Heart right ventricle (tissue), 16 donors: ENCODE data around the gene RASSF7. TPM values are rescaled to one million over a fixed set of nuclear protein-coding genes. Genes with fewer than 3 reads are reported as not detected.
A peak's percentile ranks its signal among the peaks of the same experiment; 100 is the strongest.

Experiments
- ATAC-seq, 8 donors: fragments of 200-7000 bp; cut with Tn5 transposase; one replicate each; pipeline ENCODE4 v1.9.1; 2020; ENCODE audit warnings: mild to moderate bottlenecking in 8 of 8, moderate library complexity in 8 of 8, moderate number of reproducible peaks in 1 of 8
- DNase-seq, 2 donors: peaks; one replicate each; pipeline ENCODE4 v3.0.0-alpha.2; 2020
- H3K27ac ChIP-seq, 10 donors: fragments of 200-600 bp; sonication (generic) in 2 of 10; one replicate each; pipeline versions ENCODE4 v1.5.0 to v1.8.0; 2020 to 2022; ENCODE audit warnings: mild to moderate bottlenecking in 3 of 10
- H3K27me3 ChIP-seq, 7 donors: fragments of 200-600 bp; one replicate each; pipeline ENCODE4 v1.8.0; 2021 to 2022; ENCODE audit warnings: mild to moderate bottlenecking in 2 of 7
- H3K36me3 ChIP-seq, 9 donors: fragments of 200-600 bp; sonication (generic) in 1 of 9; one replicate each; pipeline versions ENCODE4 v1.5.0 to v1.8.0; 2020 to 2022; ENCODE audit warnings: mild to moderate bottlenecking in 2 of 9
- H3K4me1 ChIP-seq, 9 donors: fragments of 200-600 bp; sonication (generic) in 1 of 9; one replicate each; pipeline versions ENCODE4 v1.5.0 to v1.8.0; 2020 to 2022; ENCODE audit warnings: mild to moderate bottlenecking in 4 of 9
- H3K4me3 ChIP-seq, 10 donors: fragments of 200-600 bp; sonication (generic) in 2 of 10; one replicate each; pipeline versions ENCODE4 v1.5.0 to v1.8.0; 2020 to 2022; ENCODE audit warnings: mild to moderate bottlenecking in 7 of 10, moderate library complexity in 2 of 10
- H3K9me3 ChIP-seq, 11 donors: fragments of 200-600 bp in 10 of 11; sonication (generic) in 2 of 11; one replicate each; pipeline versions ENCODE4 v1.5.0 to v1.8.0; 2013 to 2022; ENCODE audit warnings: mild to moderate bottlenecking in 2 of 11, control low read depth in 1 of 11, moderate library complexity in 1 of 11
- CTCF ChIP-seq, 9 donors: fragments of 200-600 bp; sonication (generic) in 2 of 9; IDR thresholded peaks; one replicate each; pipeline versions ENCODE4 v1.5.0 to v1.8.0; 2021 to 2022; ENCODE audit warnings: antibody characterized with exemption in 9 of 9, mild to moderate bottlenecking in 5 of 9, moderate library complexity in 1 of 9
- WGBS, 2 donors: extraction: QIAGEN DNeasy Blood & Tissue Kit; methylation state at CpG; one replicate each; pipeline ENCODE4 v1.1.7; 2013; ENCODE audit warnings: inconsistent platforms in 1 of 2; 5-methylcytosine and 5-hydroxymethylcytosine counted together
- intact Hi-C, 10 donors: fragments of 100-400 bp; cut with DNase I; formaldehyde crosslinking; loops; one replicate each; pipeline versions ENCODE4 v1.11.1 to v1.14.2; 2022
- polyA plus RNA-seq, 2 donors: library from polyadenylated mRNA; stranded (reverse); fragments of 200-250 nt; gene quantifications; one replicate each; pipeline ENCODE4 v1.2.3, GENCODE V29; 2013
- total RNA-seq, 10 donors: library from RNA; stranded (reverse); fragmentation: NEBNext Ultra II Directional in 3 of 10; extraction: Animal tissue kit (Norgen Biotek cat#: 25700) in 3 of 10; gene quantifications; one replicate each; pipeline versions ENCODE4 v1.2.1 to v1.2.4, GENCODE V29; 2021 to 2023
- donor health status: Arrhythmogenic right ventricular cardiomyopathy.
- donor health status: ischemic (EF 13 %, LVEDD 7.1; RV severe dilation, severe dysfunction).
- donor health status: healthy with polysubstance abuse.
- donor health status: DM: no; HTN: yes; CAD: no.
- donor health status: DM: no; HTN: no; CAD: no.
- donor health status: ischemic (EF 25% LVEDD 6.9; RV normal size, moderate dysfunction).
- donor health status: ischemic (EF 25% LVEDD 5.7; RV mildly dilated, moderate dysfunction).
- donor health status: healthy.
- donor health status: DM: yes; HTN: yes; CAD: no.
- donor health status: Ischemic cardiomyopathy.
- donor health status: ischemic (EF 35%, LVEDD 5.7; RV mildly dilated, moderate dysfunction).
- donor health status: nonischemic (EF 11% LVEDD 7.7; RV severe dilation, severe dysfunction).
- donor health status: DM: yes; HTN: yes; CAD: no.
- donor health status: PGD.
- donor health status: ischemic (EF 29% LVEDD 5.4; RV normal size, mild dysfunction).
- donor health status: nonischemic (EF 23%, LVEDD 6.1; RV moderate dilation, normal function).

Gene RASSF7
- total and polyA plus RNA-seq, 12 donors: 0.96 to 14.2 (median 2.3) TPM

- Histone ChIP-seq H3K4me3 (no peak overlapping the region), H3K4me1 (no peaks in the 10 kb centered on the region), H3K9me3 (no peaks in the 10 kb centered on the region), H3K27ac (no peak overlapping the region), H3K36me3 (peaks cover 4 to 100% (median 69%) of the 10 kb centered on the region in 9 donors), H3K27me3 (no peaks in the 10 kb centered on the region)
- intact Hi-C loops: no loop called here
- DNase-seq: no peak
- peak in 2 of 8 donors; percentile 8 to 14 for ATAC-seq
- WGBS, 2 donors: 87 to 89% methylated on average over 29 of the region's 29 CpGs
- no peak for TF ChIP-seq CTCF (IDR thresholded peaks at IDR 0.05)
Observed at GRCh38 chr11:597166-597725, 36.5 kb downstream of the RASSF7 start.

GRCh38 chr11:598005-598680 lies 37.4 kb downstream of the RASSF7 start:
- DNase-seq (no peak), ATAC-seq (peak in 2 of 8 donors; percentile 7 to 24)
- Histone ChIP-seq H3K36me3 (peaks cover 4 to 100% (median 64%) of the 10 kb centered on the region in 9 donors), H3K4me1 (no peaks in the 10 kb centered on the region), H3K27me3 (no peaks in the 10 kb centered on the region), H3K4me3 (no peak overlapping the region), H3K9me3 (no peaks in the 10 kb centered on the region), H3K27ac (no peak overlapping the region)
- TF ChIP-seq CTCF (IDR thresholded peaks at IDR 0.05): no peak
- intact Hi-C loops: no loop called here
- 92 to 94% methylated on average over 28 to 30 of the region's 30 CpGs for WGBS, 2 donors

- H3K27me3 ChIP-seq: no peaks in the 10 kb centered on the region
- 93 to 94% methylated on average over 23 of the region's 23 CpGs for WGBS, 2 donors
- intact Hi-C loops: no loop called here
- no peak for DNase-seq
- TF ChIP-seq CTCF (IDR thresholded peaks at IDR 0.05): no peak
- peaks cover 4 to 100% (median 69%) of the 10 kb centered on the region in 9 donors for H3K36me3 ChIP-seq
- no peak overlapping the region for H3K27ac ChIP-seq
- no peaks in the 10 kb centered on the region for H3K9me3 ChIP-seq
- ATAC-seq: no peak
- H3K4me3 ChIP-seq: no peak overlapping the region
- H3K4me1 ChIP-seq: peaks cover 0 to 6% (median 4%) of the 10 kb centered on the region in 9 donors
Observed at GRCh38 chr11:601573-602245, 40.9 kb downstream of the RASSF7 start.

GRCh38 chr11:603154-603553 lies 42.4 kb downstream of the RASSF7 start:
- H3K9me3 ChIP-seq: no peaks in the 10 kb centered on the region
- intact Hi-C loops: no loop called here
- DNase-seq: no peak
- TF ChIP-seq CTCF (IDR thresholded peaks at IDR 0.05): no peak
- H3K36me3 ChIP-seq: peaks cover 0 to 100% (median 69%) of the 10 kb centered on the region in 9 donors
- peaks cover 0 to 12% (median 6%) of the 10 kb centered on the region in 9 donors for H3K4me1 ChIP-seq
- ATAC-seq: no peak
- H3K27me3 ChIP-seq: no peaks in the 10 kb centered on the region
- 89 to 92% methylated on average over 13 of the region's 13 CpGs for WGBS, 2 donors
- H3K27ac ChIP-seq: no peak overlapping the region
- H3K4me3 ChIP-seq: no peak overlapping the region
